H1 (cell line): ENCODE results near the gene CARD18. TPM values are rescaled to one million over a fixed set of nuclear protein-coding genes. Genes with fewer than 3 reads are reported as not detected.

Experiments
- CTCF ChIA-PET: fragments of 300-600 bp; sonication (Branson Sonifier 250); formaldehyde crosslinking; loops from one replicate; lab custom pipeline; 2021; ENCODE audit not compliant: partially characterized antibody; lab: Charles Lee
- POLR2A ChIA-PET: fragments of 300-600 bp; sonication (Branson Sonifier 250); formaldehyde crosslinking; loops from one replicate; lab custom pipeline; 2021; ENCODE audit warnings: inconsistent platforms; ENCODE audit not compliant: partially characterized antibody; lab: Charles Lee
- DNase-seq, 2 experiments: peaks; one replicate each; pipeline versions ENCODE4 v3.0.0 to v3.0.0-alpha.2; 2010 to 2022; ENCODE audit warnings: low spot score in 2 of 2, low read depth in 1 of 2, mixed read lengths in 1 of 2
- FAIRE-seq: peaks from 2 replicates; lab custom pipeline; 2011; peaks lifted over from hg19 to GRCh38; lab: Jason Lieb, UNC
- H2AFZ ChIP-seq: 2 replicates; pipeline ENCODE4 v1.8.1; 2012; ENCODE audit warnings: low read length, inconsistent platforms
- H2AK5ac ChIP-seq: 2 replicates; pipeline ENCODE4 v1.6.1; 2013; ENCODE audit warnings: low read depth, low read length
- H2BK120ac ChIP-seq: replicated peaks from 2 replicates; pipeline ENCODE3; 2013; ENCODE audit warnings: low read depth, low read length, inconsistent platforms
- H2BK12ac ChIP-seq: 2 replicates; pipeline ENCODE4 v1.6.1; 2013; ENCODE audit warnings: low read depth, low read length
- H2BK15ac ChIP-seq: 2 replicates; pipeline ENCODE4 v1.6.1; 2013; ENCODE audit warnings: low read length
- H2BK20ac ChIP-seq: 2 replicates; pipeline ENCODE4 v1.6.1; 2013; ENCODE audit warnings: low read length
- H2BK5ac ChIP-seq: 2 replicates; pipeline ENCODE4 v1.6.1; 2013; ENCODE audit warnings: low read depth, low read length
- H3K14ac ChIP-seq: 2 replicates; pipeline ENCODE4 v1.6.1; 2013; ENCODE audit warnings: inconsistent platforms; ENCODE audit not compliant: insufficient read length
- H3K18ac ChIP-seq: 2 replicates; pipeline ENCODE4 v1.6.1; 2013; ENCODE audit warnings: low read length; ENCODE audit errors: extremely low read depth
- H3K23ac ChIP-seq: 2 replicates; pipeline ENCODE4 v1.6.1; 2013; ENCODE audit warnings: inconsistent platforms; ENCODE audit not compliant: insufficient read length
- H3K23me2 ChIP-seq: 2 replicates; pipeline ENCODE4 v1.6.1; 2013; ENCODE audit warnings: low read depth, low read length
- H3K27ac ChIP-seq: 2 replicates; pipeline ENCODE4 v1.6.1; 2011; ENCODE audit warnings: low read depth, low read length, inconsistent platforms
- H3K27me3 ChIP-seq, 4 experiments: replicated peaks in 1 of 4; 1 replicate in 1 of 4; 2 replicates in 3 of 4; pipeline versions ENCODE4 v1.6.1 to v1.8.1; 2011 to 2013; ENCODE audit warnings: low read length in 3 of 4, mild to moderate bottlenecking in 3 of 4, inconsistent platforms in 2 of 4, mixed read lengths in 2 of 4, moderate library complexity in 1 of 4; ENCODE audit not compliant: control insufficient read depth in 3 of 4, insufficient read depth in 3 of 4; ENCODE audit errors: extremely low read depth in 1 of 4
- H3K36me3 ChIP-seq, 4 experiments: 2 replicates each; pipeline versions ENCODE4 v1.6.1 to v1.8.1; 2011 to 2013; ENCODE audit warnings: mild to moderate bottlenecking in 4 of 4, low read length in 3 of 4, moderate library complexity in 2 of 4, control low read depth in 1 of 4, inconsistent platforms in 1 of 4; ENCODE audit not compliant: insufficient read depth in 4 of 4, control insufficient read depth in 2 of 4
- H3K4ac ChIP-seq: replicated peaks from 2 replicates; pipeline ENCODE3; 2013; ENCODE audit warnings: low read length, low read depth, mixed read lengths, inconsistent platforms; ENCODE audit not compliant: insufficient read length
- H3K4me1 ChIP-seq, 4 experiments: replicated peaks in 1 of 4; 1 replicate in 1 of 4; 2 replicates in 3 of 4; pipeline versions ENCODE4 v1.6.1 to v1.8.1; 2011 to 2013; ENCODE audit warnings: low read length in 3 of 4, inconsistent platforms in 2 of 4, mixed read lengths in 1 of 4; ENCODE audit not compliant: insufficient read depth in 4 of 4, control insufficient read depth in 3 of 4
- H3K4me2 ChIP-seq, 2 experiments: 2 replicates each; pipeline versions ENCODE4 v1.6.1 to v1.8.1; 2011 to 2013; ENCODE audit warnings: low read depth in 2 of 2, low read length in 2 of 2, control low read depth in 1 of 2, inconsistent platforms in 1 of 2, mild to moderate bottlenecking in 1 of 2; ENCODE audit not compliant: insufficient read depth in 1 of 2
- H3K4me3 ChIP-seq, 4 experiments: fragments of 200-600, 300-600 bp in 1 of 4; sonication (generic), shearing (Covaris generic), sonication (Bioruptor Twin) in 1 of 4; 2 replicates each; pipeline versions ENCODE4 v1.5.1 to v1.8.1; 2011 to 2016; ENCODE audit warnings: low read length in 4 of 4, low read depth in 3 of 4, control low read depth in 2 of 4, inconsistent platforms in 2 of 4, mild to moderate bottlenecking in 2 of 4, mixed read lengths in 1 of 4, moderate library complexity in 1 of 4; ENCODE audit not compliant: insufficient read depth in 2 of 4; ENCODE audit errors: extremely low read depth in 1 of 4
- H3K56ac ChIP-seq: replicated peaks from 2 replicates; pipeline ENCODE3; 2013; ENCODE audit warnings: low read depth, mild to moderate bottlenecking, mixed read lengths, low read length, inconsistent platforms; ENCODE audit not compliant: insufficient read length
- H3K79me1 ChIP-seq: 2 replicates; pipeline ENCODE4 v1.6.1; 2013; ENCODE audit warnings: low read depth, low read length, control low read depth
- H3K79me2 ChIP-seq, 2 experiments: 2 replicates each; pipeline versions ENCODE4 v1.6.1 to v1.8.1; 2012 to 2013; ENCODE audit warnings: low read length in 2 of 2, mild to moderate bottlenecking in 2 of 2, inconsistent platforms in 1 of 2; ENCODE audit not compliant: insufficient read depth in 2 of 2, control insufficient read depth in 1 of 2
- H3K9ac ChIP-seq, 4 experiments: replicated peaks in 1 of 4; 1 replicate in 1 of 4; 2 replicates in 3 of 4; pipeline versions ENCODE4 v1.6.1 to v1.8.1; 2011 to 2013; ENCODE audit warnings: low read depth in 3 of 4, low read length in 3 of 4, control low read depth in 2 of 4, mild to moderate bottlenecking in 2 of 4, moderate library complexity in 2 of 4, inconsistent platforms in 1 of 4; ENCODE audit errors: extremely low read depth in 1 of 4
- H3K9me3 ChIP-seq, 2 experiments: 2 replicates each; pipeline versions ENCODE4 v1.6.1 to v1.8.1; 2012 to 2013; ENCODE audit warnings: mild to moderate bottlenecking in 2 of 2, moderate library complexity in 2 of 2, control low read depth in 1 of 2, inconsistent platforms in 1 of 2, low read depth in 1 of 2, low read length in 1 of 2, mixed read lengths in 1 of 2; ENCODE audit not compliant: insufficient read depth in 2 of 2
- H4K20me1 ChIP-seq, 2 experiments: replicated peaks in 1 of 2; 2 replicates each; pipeline versions ENCODE3 to v1.8.1; 2011 to 2013; ENCODE audit warnings: inconsistent platforms in 2 of 2, low read length in 2 of 2, mild to moderate bottlenecking in 1 of 2; ENCODE audit not compliant: insufficient read depth in 2 of 2, control insufficient read depth in 1 of 2
- H4K5ac ChIP-seq: 2 replicates; pipeline ENCODE4 v1.6.1; 2013; ENCODE audit warnings: low read length, low read depth, mixed read lengths, inconsistent platforms; ENCODE audit not compliant: insufficient read length
- H4K8ac ChIP-seq: 2 replicates; pipeline ENCODE4 v1.8.0; 2013; ENCODE audit warnings: mild to moderate bottlenecking, moderate library complexity, low read length, inconsistent platforms; ENCODE audit not compliant: insufficient read depth; ENCODE audit errors: extremely low read depth
- H4K91ac ChIP-seq: replicated peaks from 2 replicates; pipeline ENCODE3; 2013; ENCODE audit warnings: low read length, mixed read lengths, inconsistent platforms; ENCODE audit not compliant: insufficient read length
- ATF3 ChIP-seq: IDR thresholded peaks from 2 replicates; pipeline ENCODE4 v1.6.1; 2011; ENCODE audit warnings: low read depth, mild to moderate bottlenecking, low read length; ENCODE audit not compliant: insufficient read depth
- POU5F1 ChIP-seq: IDR thresholded peaks from 2 replicates; pipeline ENCODE4 v1.6.1; 2011; ENCODE audit warnings: low read depth, mild to moderate bottlenecking, low read length, moderate library complexity
- WGBS, 2 experiments: shearing (Covaris generic) in 1 of 2; methylation state at CpG; one replicate each; pipeline versions ENCODE4 v1.1.6 to v1.1.7; 2013 to 2015; ENCODE audit warnings: low lambda C conversion rate in 2 of 2, mixed read lengths in 2 of 2, inconsistent platforms in 1 of 2, low coverage in 1 of 2, missing lambda C conversion rate in 1 of 2; ENCODE audit not compliant: insufficient replicate concordance in 2 of 2, insufficient coverage in 1 of 2, insufficient read length in 1 of 2; ENCODE audit errors: extremely low coverage in 1 of 2, missing lambda C conversion rate in 1 of 2; 5-methylcytosine and 5-hydroxymethylcytosine counted together
- polyA plus RNA-seq, 7 experiments: library from polyadenylated mRNA; depleted of rRNA in 3 of 7; stranded (reverse) in 5 of 7; unstranded in 2 of 7; fragments of >200 nt in 5 of 7; fragments of 200-250 nt in 2 of 7; gene quantifications; 1 replicate in 5 of 7; 2 replicates in 1 of 7; 4 replicates in 1 of 7; pipeline versions ENCODE4 v1.2.1 to v1.2.3, GENCODE V29; 2011 to 2013; ENCODE audit warnings: missing spikeins in 2 of 7, mixed read lengths in 2 of 7
- total RNA-seq: library from RNA; stranded (reverse); fragmentation: NEBNext Ultra II Directional; extraction: Animal tissue kit (Norgen Biotek cat#: 25700); gene quantifications from 2 replicates; pipeline ENCODE4 v1.2.1, GENCODE V29; 2021

The CARD18 gene
- total and polyA plus RNA-seq, 2 of the 8 experiments (the other 6 are each of a cell fraction or from before 2014, with no cell fraction given) = not detected

- no peak overlapping the region for H4K8ac ChIP-seq
- H3K23ac ChIP-seq = no peak overlapping the region
- 0 out of 2 replicates have a peak overlapping the region, but pooled peaks have one; percentile 20 for H2AFZ ChIP-seq
- no peak overlapping the region for H3K18ac ChIP-seq
- no peaks in the 10 kb centered on the region for H3K79me1 ChIP-seq
- no peak overlapping the region for H2AK5ac ChIP-seq
- FAIRE-seq (no peak), DNase-seq (no peak)
- no peak overlapping the region for H3K9ac ChIP-seq
- H4K20me1 ChIP-seq = no peaks in the 10 kb centered on the region
- H3K79me2 ChIP-seq = no peaks in the 10 kb centered on the region
- no peak overlapping the region for H3K4me3 ChIP-seq
- H3K23me2 ChIP-seq = no peaks in the 10 kb centered on the region
- no peak overlapping the region for H2BK120ac ChIP-seq
- 0 out of 7 replicates have a peak, but pooled peaks cover 0 to 5% (median 0%) of the 10 kb centered on the region in 4 experiments for H3K4me1 ChIP-seq
- WGBS, 2 experiments = 93% methylated on average over 2 of the region's 2 CpGs; no CpG with 5 or more reads in 1 of the 2 experiments
- H2BK12ac ChIP-seq = no peak overlapping the region
- no peak overlapping the region for H4K91ac ChIP-seq
- H2BK20ac ChIP-seq = no peak overlapping the region
- ChIA-PET POLR2A (no interaction called here), CTCF (no interaction called here)
- no peaks in the 10 kb centered on the region for H3K36me3 ChIP-seq
- H3K27me3 ChIP-seq = no peaks in the 10 kb centered on the region
- no peak overlapping the region for H2BK5ac ChIP-seq
- no peak overlapping the region for H3K4me2 ChIP-seq
- H3K9me3 ChIP-seq = no peaks in the 10 kb centered on the region
- no peak overlapping the region for H3K56ac ChIP-seq
- no peak overlapping the region for H3K4ac ChIP-seq
- TF ChIP-seq POU5F1 (no peak), ATF3 (no peak)
- no peak overlapping the region for H4K5ac ChIP-seq
- no peak overlapping the region for H2BK15ac ChIP-seq
- H3K27ac ChIP-seq = no peak overlapping the region
- no peak overlapping the region for H3K14ac ChIP-seq
Observed at GRCh38 chr11:105156231-105156630, 16.7 kb upstream of the CARD18 start.
